Hematopoietic multipotent progenitor cell treated with erythropoietin and hydrocortisone succinate and interleukin-3 and kit ligand, for 4 days (in vitro differentiated cells): ENCODE results near the gene GEMIN8.

Source experiments
- DNase-seq: peaks from one replicate; pipeline ENCODE4 v3.0.0-alpha.2; 2015

Gene GEMIN8

DNA sequence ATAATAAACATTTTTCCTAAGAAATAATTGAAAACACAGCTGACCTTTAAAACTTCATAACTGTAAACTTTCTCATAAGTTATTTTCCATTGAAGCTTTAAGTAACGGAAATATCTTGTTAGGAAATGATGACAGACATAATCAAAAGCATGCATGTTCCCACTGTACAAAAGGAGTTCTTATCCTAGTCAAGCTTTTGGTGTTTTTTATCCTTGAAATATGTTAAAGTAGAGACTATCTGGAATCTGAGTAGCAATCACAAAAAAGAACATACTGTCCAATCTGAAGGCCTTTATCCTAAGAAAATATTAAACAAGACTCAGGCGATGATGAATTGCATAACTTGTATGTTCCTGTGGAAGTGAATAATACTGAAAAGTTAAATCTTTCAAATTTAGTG, 14.4 kb downstream of the GEMIN8 start:
- DNase-seq = no peak

DNA sequence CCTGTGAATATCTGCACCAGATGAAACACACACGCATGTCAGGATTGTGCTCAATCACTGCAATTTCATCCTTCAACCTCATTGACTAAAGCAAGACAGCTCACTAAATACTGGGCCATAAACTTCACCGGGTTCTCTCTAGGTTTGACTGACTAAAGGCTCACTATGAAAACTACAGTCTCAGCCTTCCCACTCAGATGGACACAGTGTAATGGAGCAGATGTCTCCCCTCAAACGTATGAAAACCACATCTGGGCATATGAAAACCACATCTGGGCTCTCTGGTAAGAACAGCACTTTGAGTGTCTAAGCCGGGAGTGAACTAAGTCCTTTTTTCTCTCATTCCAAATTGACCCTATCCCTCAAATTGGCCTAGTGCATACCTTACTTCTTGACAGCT, 15.2 kb downstream of the GEMIN8 start:
- DNase-seq = no peak

DNA sequence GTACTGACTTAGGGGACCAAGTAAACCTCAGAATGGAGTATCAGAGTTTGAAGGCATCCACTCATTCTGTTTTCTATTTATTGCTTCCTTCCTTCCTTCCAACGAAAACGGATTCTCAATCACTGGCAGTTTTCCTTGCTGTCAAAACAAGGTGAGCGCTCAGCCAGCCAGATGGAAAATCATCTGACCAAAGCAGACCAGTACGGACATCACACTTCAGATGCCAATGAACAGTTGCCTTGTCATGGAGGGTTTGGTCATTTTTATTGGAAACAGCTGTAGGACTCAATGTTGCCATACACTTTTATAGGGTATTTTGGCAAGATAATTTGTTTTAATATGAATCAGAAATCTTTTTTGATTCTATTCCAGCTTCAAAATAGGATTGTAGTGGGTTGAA, 16.6 kb downstream of the GEMIN8 start:
- DNase-seq = no peak

DNA sequence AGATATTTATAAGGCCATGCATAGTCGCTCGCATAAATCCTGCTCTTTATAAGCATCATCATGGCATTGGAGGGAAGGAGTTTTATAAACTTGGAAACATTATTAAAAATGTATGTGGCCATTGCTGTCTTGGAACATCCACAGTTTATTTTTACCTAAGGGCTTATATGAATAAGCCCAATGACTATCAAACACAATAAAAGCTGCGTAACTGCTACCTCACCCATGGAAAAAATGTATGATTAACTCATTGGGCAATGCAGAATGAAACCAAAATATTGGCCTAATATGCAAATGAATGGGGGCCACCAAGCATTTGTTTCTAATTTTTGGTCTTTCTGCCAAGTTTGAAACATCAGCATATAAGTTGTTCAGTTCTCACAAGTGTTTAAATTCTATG, 19.1 kb downstream of the GEMIN8 start:
- DNase-seq = no peak

DNA sequence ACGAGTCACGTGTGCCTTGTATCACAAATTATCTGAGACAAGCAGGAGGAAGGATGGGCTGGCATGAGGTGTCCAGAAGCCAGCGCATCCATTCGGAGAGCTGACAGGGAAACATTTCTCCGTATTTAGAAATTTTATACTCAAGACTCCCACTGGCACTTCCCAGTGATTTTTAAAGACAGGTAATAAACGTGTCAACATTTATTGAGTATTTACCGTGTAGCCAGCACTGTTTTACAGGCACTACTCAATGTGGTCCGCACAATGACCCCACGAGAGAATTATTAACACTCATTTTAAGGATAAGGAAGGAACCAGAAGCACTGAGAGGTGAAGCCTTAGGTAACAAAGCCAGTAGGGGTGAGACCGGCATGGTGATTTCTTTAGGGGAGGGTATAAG, 23.2 kb downstream of the GEMIN8 start:
- no peak for DNase-seq

DNA sequence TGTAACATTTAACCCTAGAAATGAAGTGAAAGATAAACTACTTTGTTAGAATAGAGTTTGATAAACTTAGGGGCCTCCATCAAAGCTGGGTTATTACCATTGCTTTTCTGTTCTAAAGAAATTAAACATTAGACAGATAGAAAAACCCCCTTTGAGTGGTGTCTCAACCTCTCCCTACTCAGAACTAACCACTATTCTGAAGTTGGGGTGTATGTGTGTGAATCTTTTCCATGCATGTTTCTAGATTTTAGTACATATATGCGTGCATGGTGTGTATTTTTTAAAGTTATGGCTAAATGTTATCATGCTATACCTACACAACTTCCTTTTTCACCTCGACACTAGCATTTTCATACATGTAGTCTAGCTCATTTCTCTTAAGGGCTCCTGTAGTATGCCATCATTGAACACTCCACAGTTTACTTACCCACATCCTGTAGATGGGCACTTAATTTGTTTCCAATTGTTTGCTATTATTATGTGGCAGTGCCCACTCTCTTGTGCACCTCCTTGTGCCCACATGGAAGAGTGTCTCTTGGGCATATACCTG, 25.7 kb downstream of the GEMIN8 start:
- DNase-seq = no peak

DNA sequence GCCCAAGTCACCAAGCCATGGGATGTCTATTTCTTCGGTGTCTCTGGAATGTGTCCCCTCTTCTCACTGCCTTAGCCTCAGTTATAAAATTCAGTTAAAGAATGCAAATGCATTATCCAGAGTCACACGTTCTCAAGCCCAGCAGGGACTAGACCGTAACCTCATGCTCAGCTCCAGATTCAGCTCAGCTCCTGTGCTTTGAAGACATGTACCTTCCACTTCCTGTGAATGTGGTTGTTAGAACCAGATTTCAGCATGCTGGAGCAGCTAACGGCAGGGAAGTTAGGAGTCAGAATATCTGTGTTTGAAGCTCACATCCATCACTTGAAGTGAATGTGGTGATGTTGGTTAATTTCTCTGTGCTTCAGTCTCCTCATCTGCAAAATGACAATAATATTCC, 26.7 kb downstream of the GEMIN8 start:
- DNase-seq = no peak

DNA sequence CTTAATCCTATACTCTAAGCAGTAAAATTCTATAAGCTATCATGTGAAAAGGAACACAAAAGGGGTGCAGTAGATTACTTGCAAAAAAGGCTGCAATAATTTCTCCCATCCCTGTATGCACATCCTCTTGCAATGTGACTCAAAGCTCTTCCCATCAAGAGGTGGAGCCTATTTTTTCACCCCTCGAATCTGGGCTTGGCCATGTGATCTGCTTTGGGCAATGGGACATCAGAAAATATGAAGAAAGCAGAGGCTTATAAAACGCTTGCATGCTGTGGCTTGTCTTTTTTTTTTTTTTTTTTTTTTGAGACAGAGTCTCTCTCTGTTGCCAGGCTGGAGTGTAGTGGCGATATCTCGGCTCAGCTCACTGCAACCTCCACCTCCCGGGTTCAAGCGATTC, 33.0 kb downstream of the GEMIN8 start:
- DNase-seq = no peak

DNA sequence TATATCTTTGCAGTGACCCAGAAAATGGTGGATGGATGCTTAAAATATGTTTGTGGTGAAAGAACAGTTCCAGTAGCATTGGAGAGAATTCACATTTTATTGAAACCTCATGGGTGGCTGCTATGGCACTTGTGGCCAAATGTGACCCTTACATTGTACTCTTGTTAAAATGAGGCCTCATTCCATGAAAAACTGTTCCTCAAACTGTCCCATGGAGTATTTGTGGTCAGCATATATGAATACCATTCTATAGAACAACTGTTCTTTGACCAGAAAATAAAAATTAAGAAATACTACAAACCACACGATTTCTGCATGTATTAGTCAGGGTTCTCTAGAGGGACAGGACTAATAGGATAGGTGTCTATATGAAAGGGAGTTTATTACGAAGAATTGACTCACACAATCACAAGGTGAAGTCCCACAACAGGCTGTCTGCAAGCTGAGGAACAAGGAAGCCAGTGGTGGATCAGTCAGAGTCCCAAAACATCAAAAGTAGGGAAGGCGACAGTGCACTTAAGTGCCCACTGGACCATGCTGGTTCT, 35.1 kb downstream of the GEMIN8 start:
- DNase-seq = no peak

DNA sequence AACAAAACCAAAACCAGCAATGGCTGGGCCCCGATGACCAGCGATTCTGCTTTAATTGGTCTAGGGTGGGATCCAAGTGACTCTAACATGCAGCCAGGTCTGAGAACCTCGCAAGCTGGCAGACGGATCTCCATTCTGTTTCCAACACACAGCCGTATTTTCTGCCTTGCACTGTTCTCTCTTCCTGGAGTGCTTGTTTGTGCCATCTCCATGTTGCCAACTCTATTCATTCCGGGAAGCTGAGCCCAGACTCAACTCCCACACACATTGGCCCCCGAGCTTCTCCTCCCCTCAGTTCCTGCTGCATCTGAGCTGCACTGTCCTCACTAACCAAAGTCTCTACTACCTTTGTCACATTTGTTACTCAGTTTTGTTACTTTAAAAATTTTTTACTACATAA, 35.6 kb downstream of the GEMIN8 start:
- no peak for DNase-seq

DNA sequence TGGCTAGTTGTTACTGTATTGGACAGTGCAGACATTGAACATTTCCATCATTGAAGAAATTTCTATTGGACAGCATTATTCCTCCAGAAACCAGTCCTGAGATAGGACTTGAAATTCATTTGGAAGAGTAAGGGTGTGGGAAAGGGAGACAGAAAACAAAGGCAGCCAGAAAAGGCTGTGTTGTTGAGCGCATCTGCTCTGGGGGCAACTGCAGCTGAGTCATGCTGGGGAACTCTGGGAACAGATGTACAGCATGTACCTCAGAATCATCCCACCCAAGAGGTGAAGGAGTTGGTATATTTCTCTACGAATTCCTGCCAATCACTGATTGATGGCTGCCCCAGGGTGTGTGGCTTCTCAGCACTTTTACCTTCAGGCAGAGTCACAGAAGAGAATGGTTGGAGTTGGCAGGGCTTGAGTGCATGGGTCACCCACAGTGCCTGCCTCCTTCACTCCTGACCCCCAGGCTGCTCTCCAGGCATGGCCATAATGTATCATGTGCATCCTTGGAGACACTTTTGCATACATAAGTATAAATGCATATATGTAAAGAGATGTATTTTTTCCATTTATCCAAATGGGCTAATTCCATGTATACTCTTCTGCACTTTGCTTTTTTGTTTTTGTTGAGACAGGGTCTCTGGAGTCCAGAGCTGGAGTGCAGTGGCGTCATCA, 39.4 kb downstream of the GEMIN8 start:
- no peak for DNase-seq

DNA sequence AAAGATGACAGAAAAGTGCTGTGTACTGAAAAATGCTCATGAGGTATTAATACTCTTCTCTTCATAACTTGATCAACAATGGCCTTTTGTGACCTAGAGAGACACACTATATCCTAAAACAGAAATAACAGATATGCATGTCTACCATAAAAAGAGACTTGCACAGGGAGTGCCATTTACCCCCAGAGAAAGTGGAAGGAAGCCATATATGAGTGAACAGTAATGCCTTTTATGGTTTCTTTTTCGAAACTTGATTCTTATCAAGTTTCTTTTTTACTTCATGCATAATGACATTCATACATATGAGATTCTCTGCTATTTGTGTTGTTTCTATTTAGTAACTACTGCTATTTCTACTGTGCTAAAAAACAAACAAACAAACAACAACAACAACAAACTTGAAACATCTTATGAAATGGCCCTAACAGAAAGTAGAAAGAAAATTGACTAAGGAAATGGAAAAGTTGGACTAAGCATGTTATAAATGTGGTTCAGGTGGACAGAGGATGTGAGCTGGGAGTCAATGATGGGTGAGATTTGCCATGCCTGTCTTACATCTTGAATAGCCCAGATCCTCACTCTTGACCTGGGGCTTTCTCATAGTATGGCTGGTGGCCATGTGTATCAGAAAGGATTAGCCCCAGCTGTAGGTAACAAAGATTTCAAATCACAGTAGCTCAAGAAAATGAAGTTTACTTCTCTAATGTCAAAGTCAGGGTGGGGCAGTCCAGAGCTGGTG, 43.8 kb downstream of the GEMIN8 start:
- no peak for DNase-seq

DNA sequence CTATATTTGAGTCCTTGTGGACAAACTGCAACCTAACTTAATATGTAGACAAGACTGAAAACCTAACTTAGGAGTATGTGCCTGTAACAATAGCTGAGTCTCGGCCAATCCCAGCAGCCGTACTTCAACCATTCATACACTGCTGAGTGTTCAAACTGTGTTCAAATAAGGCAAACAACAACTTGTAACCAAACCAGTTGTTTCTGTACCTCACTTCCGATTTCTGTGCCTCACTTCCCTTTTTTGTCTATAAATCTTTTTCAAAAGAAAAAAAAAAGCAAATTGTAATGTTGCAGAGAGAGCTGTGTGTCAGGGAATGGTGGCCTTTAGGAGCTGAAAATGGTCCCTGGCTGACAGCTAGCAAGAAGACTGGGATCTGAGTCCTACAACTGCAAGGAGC, 46.0 kb downstream of the GEMIN8 start:
- DNase-seq = peak; percentile 44

DNA sequence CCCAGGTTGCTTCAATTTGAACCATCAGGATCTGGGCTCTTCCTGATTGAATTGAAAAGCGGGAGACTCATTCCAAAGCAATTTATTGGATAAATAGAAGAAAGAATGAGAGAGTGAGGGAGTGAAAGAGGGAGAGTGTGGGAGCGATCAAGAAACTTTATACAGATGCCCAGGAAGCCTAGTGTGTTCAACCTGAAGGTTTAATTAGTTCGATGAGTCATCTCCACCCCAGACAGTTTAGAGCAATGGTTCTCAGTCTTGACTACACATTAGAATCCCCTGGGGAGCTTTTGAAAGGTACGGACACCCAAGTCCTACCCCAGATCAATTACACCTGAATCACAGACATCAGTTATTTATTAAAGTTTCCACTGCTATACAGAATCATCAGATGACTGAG, 61.5 kb downstream of the GEMIN8 start:
- no peak for DNase-seq

DNA sequence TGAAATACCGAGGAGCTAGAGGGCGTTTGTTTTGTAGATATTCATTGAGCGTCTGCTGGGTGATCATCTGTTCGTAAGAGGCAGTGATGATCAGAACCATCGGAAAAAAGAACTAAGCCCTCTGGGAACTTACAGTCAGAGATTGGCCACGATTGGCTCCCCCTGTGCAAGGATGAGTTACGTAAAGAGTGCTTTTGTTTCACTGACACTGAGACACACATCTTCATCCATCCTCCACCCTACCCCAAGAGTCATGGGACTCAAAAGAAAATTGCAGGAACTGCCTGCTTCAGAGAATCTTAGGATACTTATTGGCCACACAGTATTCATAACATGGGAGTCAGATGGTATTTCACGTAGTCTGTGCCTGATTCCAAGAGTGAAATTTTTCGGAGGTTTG, 62.1 kb downstream of the GEMIN8 start:
- DNase-seq = no peak

DNA sequence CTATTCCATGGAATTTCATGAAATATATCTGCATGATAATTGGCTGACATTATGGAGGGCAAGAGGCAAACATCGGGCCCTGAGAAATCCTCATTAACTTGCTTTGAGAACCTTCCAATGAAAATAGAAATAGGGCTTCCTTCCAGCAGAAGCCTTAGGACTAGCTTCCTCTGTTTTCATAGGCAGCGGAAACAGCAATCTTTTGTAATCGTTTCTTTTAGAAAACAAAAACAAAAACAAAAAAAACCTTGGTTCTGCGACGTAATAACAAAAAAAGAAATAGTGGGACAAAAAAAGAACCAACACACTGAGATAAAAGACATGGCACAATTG, 62.9 kb downstream of the GEMIN8 start:
- DNase-seq = no peak

DNA sequence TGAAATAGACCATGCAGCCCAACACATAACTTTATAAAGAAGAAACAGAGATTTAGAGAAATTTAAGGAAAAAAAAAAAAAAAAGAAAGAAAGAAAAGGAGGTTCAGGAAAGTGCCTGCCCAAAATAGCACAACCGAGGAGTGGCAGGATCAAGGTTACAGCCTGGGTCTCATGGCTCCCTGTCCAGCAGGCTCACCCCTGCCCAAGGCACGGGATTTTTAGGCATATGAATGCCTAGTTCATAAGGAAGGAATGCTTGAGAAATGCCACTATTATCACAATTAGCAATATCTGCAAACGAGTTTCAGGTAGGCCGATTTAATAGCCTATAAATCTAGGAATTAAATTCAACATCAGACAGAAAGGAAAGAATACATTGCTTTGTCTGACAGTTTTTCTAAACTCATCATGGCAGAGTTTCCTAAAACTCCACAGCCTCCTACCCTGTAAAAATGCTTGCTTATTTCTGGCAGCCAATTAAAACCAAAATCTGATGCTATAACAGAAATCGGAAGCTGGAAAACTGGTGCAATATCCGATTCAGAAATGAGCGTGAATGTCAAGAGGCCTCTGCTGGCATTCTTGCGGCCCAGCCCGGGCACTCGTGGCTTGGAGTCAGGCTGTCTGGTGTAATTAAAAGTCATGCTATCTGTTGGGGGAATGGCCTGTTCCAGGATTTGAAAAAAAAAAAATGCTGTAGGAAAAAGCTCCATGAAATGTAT, 63.5 kb downstream of the GEMIN8 start:
- no peak for DNase-seq

DNA sequence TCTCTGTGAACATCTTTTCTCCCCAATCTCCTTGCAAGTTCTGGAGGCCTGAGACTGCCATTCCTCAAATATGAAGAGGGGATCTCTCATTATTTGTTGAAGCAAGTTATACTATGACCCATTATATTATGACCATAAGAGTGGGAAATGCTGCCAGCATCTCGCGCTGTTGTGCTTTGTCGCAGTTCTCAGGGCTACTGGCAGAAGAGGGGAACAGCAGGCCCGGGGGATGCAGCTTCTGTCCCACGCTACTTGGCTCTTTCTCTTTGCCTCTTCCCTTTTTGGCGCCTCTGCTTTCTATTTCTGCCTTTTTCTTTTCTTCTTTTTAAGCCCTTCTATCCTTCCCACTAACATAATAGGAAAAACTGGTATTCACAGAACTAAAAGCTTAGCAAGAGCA, 64.2 kb downstream of the GEMIN8 start:
- no peak for DNase-seq

DNA sequence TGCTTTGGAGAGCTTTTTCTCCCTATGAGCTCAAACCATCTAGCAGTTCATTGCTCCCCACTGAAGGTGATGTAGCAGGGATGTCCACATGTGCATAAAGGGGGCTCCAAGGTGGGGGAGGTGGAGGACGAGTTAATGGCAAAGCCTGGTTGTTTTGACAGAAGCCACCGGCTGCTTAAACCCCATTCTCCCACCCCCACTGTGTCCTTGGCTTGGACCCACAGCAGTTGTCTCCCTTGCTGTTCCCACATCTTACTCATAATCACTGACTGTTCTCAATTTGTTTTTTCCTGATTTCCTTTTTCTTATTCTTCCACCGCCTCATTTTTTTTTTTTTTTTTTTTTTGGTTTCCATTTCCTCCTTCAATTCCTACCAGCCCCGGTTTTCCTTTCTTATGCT, 72.7 kb downstream of the GEMIN8 start:
- no peak for DNase-seq
